T follicular helper cell (primary cell): Measurements from ENCODE around the gene ZNRF1.
A peak's percentile ranks its signal among the peaks of the same experiment; 100 is the strongest.
"Not testable (repeated sequence)": the region's sequence is repeated elsewhere in the genome, so short reads cannot be mapped to it uniquely, and the experiment has no call there.

ENCODE experiments used
- DNase-seq: peaks from one replicate; pipeline ENCODE4 v3.0.0-alpha.2; 2020; ENCODE audit warnings: low read depth

Gene ZNRF1

DNA sequence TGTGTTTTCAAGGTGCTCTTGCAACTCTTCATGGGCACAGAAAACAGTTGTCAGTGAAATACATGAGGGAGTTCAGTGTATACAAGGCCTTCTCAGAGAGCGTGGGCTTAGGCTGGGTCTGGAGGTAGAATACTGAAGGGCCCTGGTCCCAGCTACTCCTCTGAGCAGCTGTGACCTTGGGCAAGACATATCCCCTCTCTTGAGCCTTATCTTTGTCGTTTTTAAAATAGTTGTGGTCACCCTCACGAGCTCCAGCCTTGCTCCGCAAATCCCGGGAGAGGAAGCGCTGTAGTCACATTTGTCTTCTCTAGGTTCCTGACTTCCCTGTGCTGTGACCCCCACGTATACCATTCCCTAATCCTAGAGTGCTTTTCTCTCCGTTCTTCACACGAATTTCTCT lies 3.6 kb downstream of the ZNRF1 start:
- DNase-seq, result no peak

DNA sequence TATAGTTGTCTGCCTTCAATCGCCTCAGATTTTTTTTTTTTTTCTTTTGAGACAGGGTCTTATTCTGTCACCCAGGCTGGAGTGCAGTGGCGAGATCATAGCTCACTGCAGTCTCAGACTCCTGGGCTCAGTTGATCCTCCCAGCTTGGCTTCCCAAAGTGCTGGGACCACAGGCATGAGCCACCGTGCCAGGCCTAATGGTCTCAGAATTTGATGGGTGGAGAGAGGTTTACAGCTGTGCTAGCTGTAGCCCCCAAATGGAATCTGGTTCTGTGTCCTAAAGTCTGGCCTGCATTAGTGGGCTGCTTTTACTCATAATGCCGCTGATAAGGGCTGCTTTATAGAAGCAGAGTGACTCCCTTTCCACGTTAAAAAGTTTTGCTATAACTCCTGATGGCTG lies 5.1 kb downstream of the ZNRF1 start:
- DNase-seq, result no peak

DNA sequence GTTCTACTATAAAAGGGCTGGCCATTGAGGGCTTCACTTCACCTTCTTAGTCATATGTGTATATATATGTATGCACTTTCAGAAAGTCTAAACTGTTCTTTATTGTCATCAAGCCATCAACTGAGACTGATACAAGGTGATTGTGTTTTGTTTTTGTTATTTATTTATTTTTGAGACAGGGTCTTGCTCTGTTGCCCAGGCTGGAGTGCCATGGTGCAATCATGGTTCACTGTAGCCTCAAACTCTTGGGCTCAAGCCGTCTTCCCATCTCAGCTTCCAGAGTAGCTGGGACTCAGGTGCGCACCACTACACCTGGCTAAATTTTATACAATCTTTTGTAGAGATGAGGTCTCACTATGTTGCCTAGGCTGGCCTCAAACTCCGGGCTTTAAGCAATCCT lies 5.6 kb downstream of the ZNRF1 start:
- no peak for DNase-seq

DNA sequence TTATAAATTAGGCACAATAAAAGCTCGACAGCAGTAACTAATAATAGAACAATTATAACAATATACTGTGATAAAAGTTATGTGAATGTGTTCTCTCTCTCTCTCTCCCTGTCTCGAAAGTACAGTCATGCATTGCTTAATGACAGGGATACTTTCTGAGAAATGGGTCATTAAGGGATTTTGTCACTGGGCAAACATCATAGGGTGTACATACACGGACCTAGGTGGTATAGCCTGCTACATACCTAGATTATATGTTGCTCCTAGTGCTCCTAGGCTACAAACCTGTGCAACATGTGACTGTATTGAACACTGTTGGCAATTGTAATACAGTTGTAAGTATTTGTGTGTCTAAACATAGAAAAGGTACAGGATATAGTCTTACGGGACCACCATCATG lies 6.9 kb downstream of the ZNRF1 start:
- no peak for DNase-seq

DNA sequence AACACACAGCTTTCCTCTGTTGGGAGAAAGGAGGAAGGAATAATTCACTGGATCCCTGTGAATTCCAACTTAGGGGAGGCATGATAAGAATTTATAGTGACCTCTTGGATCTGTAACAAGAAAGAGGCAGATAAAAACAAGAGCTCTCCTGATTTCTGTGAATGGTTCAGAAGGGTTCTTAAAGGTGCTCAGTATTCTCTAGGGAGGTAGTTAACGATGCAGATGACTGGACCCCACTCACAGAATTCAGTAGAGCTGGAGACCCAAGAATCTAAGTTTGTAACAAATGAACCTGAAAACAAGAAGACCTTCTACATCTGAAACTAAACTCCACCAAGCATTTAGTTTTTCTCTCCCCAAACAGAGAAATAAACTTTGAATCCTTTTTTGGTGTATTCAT lies 8.6 kb downstream of the ZNRF1 start:
- no peak for DNase-seq

DNA sequence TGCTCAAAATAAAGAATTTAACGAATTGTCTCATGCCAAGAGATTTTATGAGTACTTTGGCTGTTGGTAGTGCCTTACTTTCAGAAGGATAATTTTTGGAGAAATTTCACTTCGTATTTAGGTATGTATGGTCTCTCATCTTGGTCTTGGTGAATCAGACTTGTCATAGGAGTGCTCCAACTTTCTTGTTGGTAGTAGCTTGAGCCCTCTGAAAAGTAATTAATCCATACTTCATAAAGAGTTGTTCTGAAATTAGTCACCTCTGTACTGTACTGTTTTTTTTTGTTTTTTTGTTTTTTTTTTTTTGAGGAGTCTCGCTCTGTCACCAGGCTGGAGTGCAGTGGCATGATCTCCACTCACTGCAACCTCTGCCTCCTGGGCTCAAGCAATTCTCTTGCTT lies 11.6 kb downstream of the ZNRF1 start:
- DNase-seq, result no peak

DNA sequence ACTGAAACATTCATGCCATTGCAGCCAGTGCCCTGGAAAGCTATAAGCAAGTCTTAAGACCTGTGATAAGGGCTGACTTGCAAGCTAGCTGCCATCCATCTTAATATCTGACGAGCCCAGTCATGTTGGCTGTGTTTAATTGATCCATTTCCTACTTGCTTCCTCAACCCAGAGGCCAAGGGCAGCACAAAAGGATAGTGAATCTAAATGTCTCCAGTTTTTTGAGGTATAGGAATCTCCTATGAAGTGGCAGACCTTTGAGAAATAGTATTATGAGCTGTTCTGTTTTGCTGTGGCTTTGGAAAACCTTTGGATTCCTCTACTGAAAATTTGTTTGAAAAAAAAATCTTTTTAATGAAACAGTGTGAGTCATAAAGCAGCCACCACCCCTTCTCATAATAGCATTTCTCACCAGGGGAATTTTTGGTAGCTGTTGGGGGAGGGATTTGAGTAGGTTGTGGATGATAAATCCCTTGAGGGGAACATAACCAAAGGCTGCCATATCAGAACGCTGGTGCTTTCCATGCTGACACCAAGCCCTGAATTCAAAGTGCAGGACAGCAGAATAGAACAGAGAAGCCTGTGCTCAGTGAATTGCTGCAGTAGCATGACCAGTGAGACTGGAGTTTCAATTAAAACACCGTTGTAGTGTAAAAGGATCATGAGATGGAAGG lies 12.9 kb downstream of the ZNRF1 start:
- DNase-seq, result peak; percentile 7

DNA sequence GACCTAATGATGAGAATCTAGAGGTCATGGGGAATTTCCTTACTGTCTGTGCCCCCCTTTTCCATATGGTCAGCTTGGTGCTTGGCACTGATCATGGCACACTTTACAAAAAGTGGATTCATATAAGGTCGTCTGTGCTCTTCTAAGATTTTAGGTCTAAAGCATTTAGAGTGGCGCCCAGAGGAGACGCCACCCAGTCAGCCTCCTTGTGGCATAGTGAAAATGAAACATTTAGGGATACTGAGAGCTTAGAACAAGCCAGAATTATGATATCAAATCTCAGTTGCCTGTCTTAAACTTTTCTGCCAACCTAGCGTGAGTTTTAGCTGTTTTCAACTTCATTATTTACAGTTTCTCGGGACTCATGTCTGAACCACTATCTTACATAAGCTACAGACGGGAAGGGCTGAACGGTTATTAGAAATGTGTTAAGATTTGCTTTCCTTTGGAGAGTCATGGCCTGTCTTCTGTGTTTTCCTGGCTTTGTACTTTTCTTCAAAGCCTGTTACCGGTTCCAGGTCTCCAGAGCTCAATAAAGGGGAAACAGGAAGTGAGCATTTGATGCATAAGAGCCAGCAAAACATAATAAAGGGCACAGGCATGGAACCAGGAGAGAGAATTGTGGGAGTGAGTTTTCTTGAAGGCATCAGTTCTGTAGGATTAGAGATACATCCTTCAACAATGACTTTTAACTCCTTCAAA lies 13.7 kb downstream of the ZNRF1 start:
- no peak for DNase-seq

DNA sequence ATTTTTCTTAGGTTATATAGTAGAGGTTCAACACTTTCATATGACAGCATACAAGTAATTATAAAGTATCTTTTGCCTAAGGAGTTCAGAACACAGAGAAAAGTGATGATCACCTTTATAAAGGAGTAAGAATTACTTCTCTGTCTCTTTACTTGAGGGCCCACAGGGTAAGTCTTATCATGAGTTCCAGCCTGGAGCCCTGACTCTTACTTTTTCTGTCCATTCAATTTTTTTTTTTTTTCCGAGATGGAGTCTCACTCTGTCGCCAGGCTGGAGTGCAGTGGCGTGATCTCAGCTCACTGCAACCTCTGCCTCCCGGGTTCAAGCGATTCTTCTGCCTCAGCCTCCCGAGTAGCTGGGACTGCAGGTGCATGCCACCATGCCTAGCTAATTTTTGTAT lies 14.3 kb downstream of the ZNRF1 start:
- not testable (repeated sequence) for DNase-seq

DNA sequence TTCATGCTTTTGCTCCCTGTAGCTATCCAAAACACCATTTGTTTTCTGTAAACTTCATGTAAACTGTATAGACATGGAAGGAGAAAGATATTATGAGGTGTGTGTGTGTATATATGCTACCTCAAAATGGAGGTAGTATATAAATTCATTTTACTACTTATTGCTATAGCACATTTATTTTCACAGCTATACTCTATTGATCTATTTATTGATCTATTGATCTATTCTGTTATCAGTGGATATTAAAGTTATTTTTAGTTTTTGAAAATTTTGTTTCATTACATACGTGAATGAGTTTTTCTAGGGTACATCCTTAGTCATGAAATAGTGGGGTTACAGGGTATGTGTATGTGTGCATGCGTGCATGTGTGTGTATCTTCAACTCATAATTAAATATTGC lies 15.5 kb downstream of the ZNRF1 start:
- no peak for DNase-seq

DNA sequence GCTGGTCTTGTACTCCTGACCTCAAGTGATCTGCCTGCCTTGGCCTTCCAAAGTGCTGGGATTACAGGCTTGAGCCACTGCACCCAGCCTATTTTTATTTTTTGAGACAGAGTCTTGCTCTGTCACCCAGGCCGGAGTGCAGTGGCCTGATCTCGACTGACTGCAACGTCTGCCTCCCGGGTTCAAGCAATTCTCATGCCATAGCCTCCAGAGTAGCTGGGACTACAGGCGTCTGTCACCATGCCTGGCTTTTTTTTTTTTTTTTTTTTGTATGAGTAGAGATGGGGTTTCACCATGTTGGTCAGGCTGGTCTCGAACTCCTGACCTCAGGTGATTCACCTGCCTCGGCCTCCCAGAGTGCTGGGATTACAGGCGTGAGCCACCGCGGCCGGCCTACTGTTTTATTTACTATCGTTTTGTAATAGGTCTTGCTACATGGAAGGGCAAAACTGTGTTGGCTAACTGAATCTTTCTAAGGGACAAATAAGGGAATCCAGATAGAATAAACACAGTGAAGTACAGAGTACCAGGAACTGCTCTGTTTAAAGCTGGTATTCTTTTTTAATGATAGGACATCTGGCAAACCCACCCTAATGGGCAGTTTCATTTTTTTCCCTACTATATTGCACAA lies 17.7 kb downstream of the ZNRF1 start:
- DNase-seq, result not testable (repeated sequence)

DNA sequence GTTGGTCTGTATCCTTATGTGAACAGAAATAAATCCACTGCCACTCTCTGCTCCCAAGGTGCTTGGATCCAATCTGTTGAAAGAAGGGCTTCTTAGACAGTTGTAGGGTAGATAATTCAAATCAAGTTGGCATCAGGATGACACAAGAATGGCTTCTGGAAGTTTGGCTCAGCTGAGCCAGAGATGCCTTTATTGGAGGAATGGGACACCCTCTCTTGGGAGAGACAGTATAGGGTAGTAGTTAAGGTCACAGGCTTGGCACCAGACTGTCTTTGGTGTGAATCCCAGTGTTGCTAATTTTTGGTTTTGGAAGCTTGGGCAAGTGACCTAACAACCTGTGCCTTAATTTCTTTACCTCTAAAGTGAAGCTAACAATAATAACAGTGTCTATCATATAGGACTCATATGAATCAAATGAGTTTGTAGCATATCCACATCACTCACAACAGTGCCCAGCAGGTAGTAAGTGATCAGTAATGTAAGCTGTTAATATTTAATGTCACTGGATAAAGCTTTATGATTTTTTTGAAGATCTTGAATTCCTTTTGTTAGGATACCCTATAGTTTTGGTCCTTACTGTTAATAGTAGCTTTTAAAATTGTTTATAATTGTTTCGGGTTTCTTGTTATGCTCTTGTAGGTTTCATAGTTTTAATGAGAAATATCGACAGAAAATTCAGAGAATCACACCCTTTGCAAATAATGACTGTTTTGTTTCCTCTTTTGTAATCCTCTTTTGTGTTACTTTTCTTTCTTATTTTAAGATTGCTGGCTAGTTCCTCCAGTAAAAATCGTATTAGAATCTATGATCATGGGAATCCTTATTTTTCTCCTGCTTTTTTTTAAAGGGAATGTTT lies 19.1 kb downstream of the ZNRF1 start:
- no peak for DNase-seq

DNA sequence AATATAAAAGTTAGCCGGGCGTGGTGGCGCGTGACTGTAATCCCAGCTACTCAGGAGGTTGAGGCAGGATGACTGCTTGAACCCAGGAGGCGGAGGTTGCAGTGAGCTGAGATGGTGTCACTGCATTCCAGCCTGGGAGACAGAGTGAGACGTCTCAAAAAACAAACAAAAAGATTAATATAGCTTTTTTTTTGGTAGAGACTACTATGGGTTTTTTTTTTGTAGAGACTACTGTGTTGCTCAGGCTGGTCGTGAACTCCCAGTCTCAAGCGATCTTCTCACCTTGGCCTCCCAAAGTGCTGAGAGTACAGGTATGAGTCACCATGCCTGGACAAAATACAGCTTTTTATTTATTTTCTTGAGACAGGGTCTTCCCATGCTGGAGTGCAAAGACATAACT lies 20.2 kb downstream of the ZNRF1 start:
- DNase-seq, result no peak

DNA sequence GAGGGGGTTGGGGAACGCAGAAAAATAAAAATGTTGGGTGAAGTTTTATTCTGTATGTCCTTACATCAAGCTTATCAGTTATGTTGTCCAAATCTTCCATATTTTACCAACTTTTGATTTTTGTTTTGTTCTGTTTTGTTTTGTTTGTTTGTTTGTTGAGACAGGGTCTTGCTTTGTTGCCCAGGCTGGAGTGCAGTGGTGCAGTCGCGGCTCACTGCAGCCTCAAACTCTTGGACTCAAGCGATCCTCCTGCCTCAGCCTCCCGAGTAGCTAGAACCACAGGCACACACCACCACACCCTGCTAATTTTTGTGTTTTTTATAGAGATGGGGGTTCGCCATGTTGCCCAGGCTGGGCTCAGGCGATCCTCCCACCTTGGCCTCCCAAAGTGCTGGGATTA lies 20.8 kb downstream of the ZNRF1 start:
- DNase-seq, result no peak

DNA sequence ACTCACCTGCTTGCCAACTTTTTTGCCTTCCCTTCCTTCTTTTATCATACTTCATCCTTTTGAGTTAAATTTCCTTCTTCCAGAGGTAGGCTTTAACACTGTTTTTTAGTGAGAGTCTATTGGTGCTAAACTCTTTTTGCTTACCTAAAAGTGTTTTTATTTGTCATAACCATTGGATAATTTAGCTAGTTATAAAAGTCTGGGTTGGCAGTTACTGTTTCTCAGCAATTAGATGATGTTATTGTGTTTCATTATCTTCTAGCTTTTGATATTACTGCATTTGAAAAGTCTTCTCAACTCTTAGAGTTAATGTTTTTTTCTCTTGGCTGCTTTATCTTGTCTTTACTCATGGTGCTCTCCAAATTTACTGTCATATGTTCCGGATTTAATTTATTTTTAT lies 22.6 kb downstream of the ZNRF1 start:
- DNase-seq, result no peak

DNA sequence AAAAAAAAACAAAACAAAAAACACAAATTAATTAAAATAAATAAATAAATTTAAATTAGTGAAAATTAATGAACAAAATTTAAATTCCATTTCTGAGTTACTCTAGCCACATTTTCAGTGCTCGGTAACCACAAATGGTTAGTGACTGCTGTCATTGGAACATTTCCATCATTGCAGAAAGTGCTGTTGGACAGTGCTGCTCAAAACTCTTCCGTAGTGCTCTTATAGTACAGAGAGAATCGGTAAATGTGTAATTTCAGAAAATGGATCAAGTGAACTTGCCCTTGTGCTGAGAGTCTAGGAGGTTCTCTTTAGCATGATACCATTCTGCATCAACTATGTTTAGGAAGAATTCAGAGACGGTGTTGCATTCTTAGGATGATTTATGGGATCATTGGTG lies 23.7 kb downstream of the ZNRF1 start:
- no peak for DNase-seq

DNA sequence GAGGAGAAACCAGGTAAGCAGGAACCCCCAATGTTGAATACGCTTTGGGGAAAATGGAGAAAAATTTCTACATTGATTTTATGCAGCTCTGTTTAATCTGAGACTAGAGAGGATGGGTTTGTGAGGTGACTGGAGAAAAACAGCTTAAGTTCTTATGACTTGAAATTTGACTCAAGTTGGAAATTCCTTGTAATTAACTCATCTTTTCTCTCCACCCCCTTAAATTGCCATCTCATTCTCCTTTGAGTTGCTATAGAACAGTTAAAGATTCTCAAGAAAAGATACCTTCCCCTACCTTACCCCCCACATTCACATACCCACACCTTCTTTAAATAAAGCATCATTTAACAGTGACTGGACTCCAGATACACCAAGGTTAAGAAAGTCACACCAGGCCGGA lies 24.2 kb downstream of the ZNRF1 start:
- no peak for DNase-seq

DNA sequence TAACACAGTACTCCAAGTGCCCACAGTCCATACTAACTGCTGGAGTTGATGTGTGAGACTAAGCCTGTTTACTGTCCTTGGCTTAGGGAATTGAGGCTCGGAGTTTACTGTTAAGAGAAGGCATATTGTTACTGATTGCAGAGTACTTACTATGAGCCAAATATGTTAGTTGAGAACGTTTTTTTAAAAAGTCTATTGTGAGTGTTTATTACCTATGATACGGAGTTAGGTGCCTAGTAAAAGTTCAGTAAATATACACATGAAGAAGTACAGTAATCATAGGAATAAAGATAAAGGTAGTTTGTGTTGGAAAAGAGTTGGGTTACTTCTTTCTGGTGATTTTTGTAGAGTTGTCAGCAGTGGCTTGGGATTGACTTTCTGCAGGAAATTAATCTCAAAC lies 25.4 kb downstream of the ZNRF1 start:
- DNase-seq, result no peak

DNA sequence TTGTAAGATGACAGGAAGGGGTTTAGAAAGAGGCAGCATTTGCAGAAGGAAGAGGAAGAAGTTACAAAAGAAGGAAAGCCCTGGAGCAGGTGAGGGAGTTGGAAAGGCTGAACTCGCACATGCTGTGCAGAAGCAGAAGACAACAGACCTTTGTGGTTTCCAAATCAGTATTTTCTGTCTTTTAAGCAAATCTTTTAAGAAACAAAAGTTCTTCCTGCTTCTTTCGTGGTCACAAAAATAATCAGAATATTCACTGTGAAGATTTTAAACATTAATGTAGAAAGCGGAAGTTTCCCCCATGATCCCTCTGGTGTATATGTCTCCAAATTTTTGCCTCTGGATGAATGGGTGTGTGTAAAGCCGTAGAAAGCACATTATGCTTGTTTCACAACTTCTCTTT lies 25.8 kb downstream of the ZNRF1 start:
- DNase-seq, result no peak

DNA sequence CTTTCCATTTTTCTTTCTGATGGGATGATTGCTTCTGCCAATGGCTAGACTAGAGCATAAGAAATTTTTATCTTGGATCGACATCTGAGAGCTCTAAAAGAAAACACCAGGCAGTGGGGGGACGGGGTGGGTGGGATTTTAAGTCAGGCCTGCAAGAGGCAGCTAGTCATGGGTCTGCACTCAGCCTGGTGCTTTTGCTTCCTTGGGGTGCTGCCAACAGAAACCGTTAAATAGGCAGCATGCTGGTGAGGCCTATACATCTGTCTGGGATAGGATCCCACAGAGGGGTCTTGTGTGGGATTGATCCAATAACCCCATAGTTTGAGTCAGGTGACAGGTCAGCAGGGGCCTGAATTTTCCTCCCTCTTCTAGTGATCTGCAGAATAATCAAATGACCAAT lies 26.9 kb downstream of the ZNRF1 start:
- DNase-seq, result no peak

DNA sequence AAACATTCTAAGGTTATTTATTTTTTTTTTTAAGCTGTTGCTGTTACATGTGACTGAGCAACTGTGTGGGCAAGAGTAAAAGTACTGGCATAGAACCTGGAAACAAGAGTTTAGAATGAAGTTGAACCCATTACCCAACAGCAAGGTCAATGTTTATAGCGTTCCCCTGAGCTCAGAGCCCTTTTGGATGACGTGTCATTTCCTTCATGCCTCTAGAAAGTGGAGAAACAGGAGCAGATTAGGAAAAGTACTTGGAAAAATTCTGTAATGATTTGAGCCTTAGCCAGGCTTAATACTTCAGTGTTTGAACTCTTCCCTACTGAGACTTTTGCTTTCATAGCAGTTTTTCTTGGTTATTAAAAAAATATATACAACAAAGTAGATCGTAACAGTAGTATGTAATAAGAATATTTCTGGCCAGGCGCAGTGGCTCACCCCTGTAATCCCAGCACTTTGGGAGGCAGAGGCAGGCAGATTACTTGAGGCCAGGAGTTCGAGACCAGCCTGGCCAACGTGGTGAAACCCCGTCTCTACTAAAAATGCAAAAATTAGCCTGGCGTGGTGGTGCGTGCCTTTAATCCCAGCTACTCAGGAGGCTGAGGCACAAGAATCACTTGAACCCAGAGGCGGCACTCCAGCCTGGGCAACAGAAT lies 27.5 kb downstream of the ZNRF1 start:
- DNase-seq, result not testable (repeated sequence)

DNA sequence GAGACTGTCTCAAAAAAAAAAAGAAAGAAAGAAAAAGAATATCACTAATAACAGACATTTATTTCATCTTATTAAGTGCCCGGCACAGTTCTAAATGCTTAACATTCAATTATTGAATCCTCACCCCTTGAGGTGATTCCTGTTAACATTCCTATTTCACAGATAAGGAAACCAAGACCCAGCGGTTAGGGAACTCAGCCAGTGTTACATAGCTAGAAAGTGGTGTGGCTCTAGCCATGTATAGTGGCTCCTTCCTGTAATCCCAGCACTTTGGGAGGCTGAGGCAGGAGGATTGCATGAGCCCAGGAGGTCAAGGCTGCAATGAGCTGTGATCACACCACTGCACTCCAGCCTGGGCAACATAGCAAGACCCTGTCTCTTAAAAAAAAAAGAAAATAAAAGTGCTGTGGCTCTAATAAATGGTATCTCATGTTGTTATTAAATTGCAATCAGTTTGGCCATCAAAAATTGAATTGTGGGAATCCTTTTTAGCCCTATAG lies 28.1 kb downstream of the ZNRF1 start:
- no peak for DNase-seq
